Measurements from ENCODE around the gene PLEKHA5. TPM values are rescaled to one million over a fixed set of nuclear protein-coding genes. Genes with fewer than 3 reads are reported as not detected.

The PLEKHA5 gene
- total and polyA plus RNA-seq, 2 of the 4 experiments (the other 2 are of a cell fraction) = 5.3 to 12.2 TPM

- dilution Hi-C loops (cut with HindIII; ENCODE audit: low sequenced_read_pairs, unreplicated experiment) (no loop called here), in situ Hi-C loops (cut with MboI; ENCODE audit: low sequenced_read_pairs) (no loop called here), intact Hi-C loops (cut with micrococcal nuclease) (no loop called here)
- DNase-seq (no peak), ATAC-seq (ENCODE audit: low read depth) (no peak)
- Histone ChIP-seq H2AFZ (replicated peaks; ENCODE audit: low read length, poor library complexity) (no peak overlapping the region), H3K14ac (replicated peaks; ENCODE audit: low read depth, low read length) (no peak overlapping the region), H4K91ac (ENCODE audit: insufficient read depth, low read depth, low read length) (no peak overlapping the region), H3K4me1 (ENCODE audit: control insufficient read depth, insufficient read depth, low read length) (peaks cover 4% of the 10 kb centered on the region), H4K8ac (ENCODE audit: low read depth in 2 of 2, low read length in 2 of 2) (no peak overlapping the region), H2BK5ac (ENCODE audit: low read depth, low read length, poor library complexity, severe bottlenecking) (no peak overlapping the region), H3K18ac (ENCODE audit: low read depth, low read length) (no peak overlapping the region), H3K36me3 (ENCODE audit: control insufficient read depth, insufficient read depth, low read length) (peaks cover 17% of the 10 kb centered on the region), H3K9ac (ENCODE audit: low read depth, low read length) (no peak overlapping the region), H3K4me3 (ENCODE audit: insufficient read depth, low read depth, low read length) (no peak overlapping the region), H3K4me2 (ENCODE audit: low read depth, low read length) (no peak overlapping the region), H4K20me1 (ENCODE audit: insufficient read depth, low read length) (no peaks in the 10 kb centered on the region), H2BK20ac (ENCODE audit: low read depth, low read length) (no peak overlapping the region), H3K27ac (ENCODE audit: insufficient read depth, low read length) (no peak overlapping the region), H2BK15ac (ENCODE audit: low read depth, low read length) (no peak overlapping the region), H3K9me3 (ENCODE audit: control insufficient read depth, insufficient read depth, low read length) (no peaks in the 10 kb centered on the region), H2BK120ac (ENCODE audit: low read depth, low read length) (no peak overlapping the region), H3K27me3 (ENCODE audit: control insufficient read depth, insufficient read depth, low read length) (no peaks in the 10 kb centered on the region), H3K9me1 (ENCODE audit: insufficient read depth, low read length) (no peaks in the 10 kb centered on the region; the same call in 1 of the 2 replicates), H3K23ac (ENCODE audit: low read depth, low read length) (no peak overlapping the region), H3K56ac (ENCODE audit: extremely low read depth, insufficient read depth, low read length) (no peak overlapping the region), H3K79me1 (ENCODE audit: low read depth in 1 of 2, low read length in 2 of 2) (no peaks in the 10 kb centered on the region), H4K5ac (ENCODE audit: low read depth, low read length) (no peak overlapping the region), H2AK9ac (replicated peaks; ENCODE audit: low read depth, low read length, poor library complexity) (no peak overlapping the region), H3K4ac (ENCODE audit: low read depth, low read length) (no peak overlapping the region), H2AK5ac (ENCODE audit: low read depth, low read length) (no peak overlapping the region)
- CTCF ChIA-PET = no interaction called here
- no CpG with 5 or more reads among the region's 3 CpGs for WGBS, 2 experiments (ENCODE audit: extremely low coverage in 2 of 2, insufficient read length in 1 of 2)
- BruUV-seq (replicated peaks) = no TSS peak
- POLR2A ChIA-PET (ENCODE audit: unreplicated experiment) = interaction anchor here (0.6 kb wide), 1 partner anchor 1034 kb away, joined by 3 read pairs; no protein-coding TSS in a partner anchor
- TF ChIP-seq, protein P1, sequence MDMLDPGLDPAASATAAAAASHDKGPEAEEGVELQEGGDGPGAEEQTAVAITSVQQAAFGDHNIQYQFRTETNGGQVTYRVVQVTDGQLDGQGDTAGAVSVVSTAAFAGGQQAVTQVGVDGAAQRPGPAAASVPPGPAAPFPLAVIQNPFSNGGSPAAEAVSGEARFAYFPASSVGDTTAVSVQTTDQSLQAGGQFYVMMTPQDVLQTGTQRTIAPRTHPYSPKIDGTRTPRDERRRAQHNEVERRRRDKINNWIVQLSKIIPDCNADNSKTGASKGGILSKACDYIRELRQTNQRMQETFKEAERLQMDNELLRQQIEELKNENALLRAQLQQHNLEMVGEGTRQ (IDR thresholded peaks at IDR 0.05; ENCODE audit: low read depth, low read length) = no peak
- TF ChIP-seq POLR2A (IDR thresholded peaks at IDR 0.05; ENCODE audit: low read depth, low read length) = no peak
- TF ChIP-seq CHD1 (IDR thresholded peaks at IDR 0.05; ENCODE audit: low read depth, low read length) = no peak
- no peak for TF ChIP-seq RAD21 (IDR thresholded peaks at IDR 0.05; ENCODE audit: low read length)
- no peak for TF ChIP-seq SMC3 (IDR thresholded peaks at IDR 0.05; ENCODE audit: low read depth, low read length)
- no peak for TF ChIP-seq RFX5 (IDR thresholded peaks at IDR 0.05; ENCODE audit: low read depth, low read length)
- no peak for TF ChIP-seq CEBPB (IDR thresholded peaks at IDR 0.05; ENCODE audit: low read depth, low read length)
- TF ChIP-seq RCOR1 (IDR thresholded peaks at IDR 0.05; ENCODE audit: insufficient replicate concordance, low read length) = no peak
- TF ChIP-seq, protein P2, sequence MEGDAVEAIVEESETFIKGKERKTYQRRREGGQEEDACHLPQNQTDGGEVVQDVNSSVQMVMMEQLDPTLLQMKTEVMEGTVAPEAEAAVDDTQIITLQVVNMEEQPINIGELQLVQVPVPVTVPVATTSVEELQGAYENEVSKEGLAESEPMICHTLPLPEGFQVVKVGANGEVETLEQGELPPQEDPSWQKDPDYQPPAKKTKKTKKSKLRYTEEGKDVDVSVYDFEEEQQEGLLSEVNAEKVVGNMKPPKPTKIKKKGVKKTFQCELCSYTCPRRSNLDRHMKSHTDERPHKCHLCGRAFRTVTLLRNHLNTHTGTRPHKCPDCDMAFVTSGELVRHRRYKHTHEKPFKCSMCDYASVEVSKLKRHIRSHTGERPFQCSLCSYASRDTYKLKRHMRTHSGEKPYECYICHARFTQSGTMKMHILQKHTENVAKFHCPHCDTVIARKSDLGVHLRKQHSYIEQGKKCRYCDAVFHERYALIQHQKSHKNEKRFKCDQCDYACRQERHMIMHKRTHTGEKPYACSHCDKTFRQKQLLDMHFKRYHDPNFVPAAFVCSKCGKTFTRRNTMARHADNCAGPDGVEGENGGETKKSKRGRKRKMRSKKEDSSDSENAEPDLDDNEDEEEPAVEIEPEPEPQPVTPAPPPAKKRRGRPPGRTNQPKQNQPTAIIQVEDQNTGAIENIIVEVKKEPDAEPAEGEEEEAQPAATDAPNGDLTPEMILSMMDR (conservative IDR thresholded peaks at IDR 0.05; ENCODE audit: low read depth, low read length) = no peak
- TF ChIP-seq MXI1 (IDR thresholded peaks at IDR 0.05; ENCODE audit: borderline replicate concordance, low read depth, low read length) = no peak
- TF ChIP-seq MAFK (IDR thresholded peaks at IDR 0.05; ENCODE audit: low read depth, low read length) = no peak
- TF ChIP-seq NFE2L2 (IDR thresholded peaks at IDR 0.05; ENCODE audit: low read depth, low read length) = no peak
- no peak for TF ChIP-seq FOS (IDR thresholded peaks at IDR 0.05; ENCODE audit: low read depth, low read length)
- no peak for TF ChIP-seq BHLHE40 (IDR thresholded peaks at IDR 0.05; ENCODE audit: low read depth, low read length)
- TF ChIP-seq, protein P3, sequence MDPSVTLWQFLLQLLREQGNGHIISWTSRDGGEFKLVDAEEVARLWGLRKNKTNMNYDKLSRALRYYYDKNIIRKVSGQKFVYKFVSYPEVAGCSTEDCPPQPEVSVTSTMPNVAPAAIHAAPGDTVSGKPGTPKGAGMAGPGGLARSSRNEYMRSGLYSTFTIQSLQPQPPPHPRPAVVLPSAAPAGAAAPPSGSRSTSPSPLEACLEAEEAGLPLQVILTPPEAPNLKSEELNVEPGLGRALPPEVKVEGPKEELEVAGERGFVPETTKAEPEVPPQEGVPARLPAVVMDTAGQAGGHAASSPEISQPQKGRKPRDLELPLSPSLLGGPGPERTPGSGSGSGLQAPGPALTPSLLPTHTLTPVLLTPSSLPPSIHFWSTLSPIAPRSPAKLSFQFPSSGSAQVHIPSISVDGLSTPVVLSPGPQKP (IDR thresholded peaks at IDR 0.05; ENCODE audit: borderline replicate concordance, low read depth, low read length) = no peak
Observed at GRCh38 chr12:19303496-19303895, 174.0 kb downstream of the PLEKHA5 start.

Data from IMR-90 (cell line).